ENCODE results near the gene PPIP5K1.
"Not testable (repeated sequence)": the region's sequence is repeated elsewhere in the genome, so short reads cannot be mapped to it uniquely, and the experiment has no call there.

The PPIP5K1 gene

DNA sequence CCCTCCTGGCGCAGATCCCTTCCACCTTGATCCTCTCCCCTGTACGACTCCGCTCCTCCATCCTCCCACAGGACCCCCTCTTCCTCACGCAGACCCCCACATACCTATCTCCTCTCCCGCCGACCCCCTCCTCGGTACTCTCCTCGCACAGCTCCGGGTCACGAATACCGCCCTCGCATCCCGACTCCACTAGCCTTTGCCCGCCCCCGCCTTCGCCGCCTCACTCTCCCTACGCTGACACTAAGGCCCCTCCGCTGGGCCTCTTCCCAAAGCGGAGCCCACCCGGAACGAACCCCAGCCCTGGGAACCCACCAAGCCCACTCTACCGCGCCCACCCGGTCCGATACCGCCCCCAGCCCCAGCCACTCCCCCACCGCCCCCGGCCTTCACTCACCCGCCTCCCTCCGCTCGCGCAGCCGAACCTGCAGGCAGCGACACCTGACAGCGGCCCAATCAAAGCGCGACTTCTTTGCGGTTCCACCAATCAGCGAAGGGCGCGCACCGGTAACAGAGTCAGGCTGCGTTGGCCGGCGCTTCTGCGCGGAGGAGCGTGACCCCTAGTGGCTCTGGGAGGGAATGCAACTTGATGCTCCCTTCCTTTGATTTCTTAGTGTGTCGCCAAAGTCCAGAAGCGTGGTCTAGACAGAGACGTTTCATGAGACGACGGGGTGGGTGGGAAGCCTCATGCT is at the start of gene PPIP5K1:
Gene PPIP5K1 (minus strand): TSS at position 431 of the 689 bp plus-strand sequence. CDS start 5,704 bp downstream, outside the sequence.
- DNase-seq (ENCODE audit: low read depth), result not testable (repeated sequence)

DNA sequence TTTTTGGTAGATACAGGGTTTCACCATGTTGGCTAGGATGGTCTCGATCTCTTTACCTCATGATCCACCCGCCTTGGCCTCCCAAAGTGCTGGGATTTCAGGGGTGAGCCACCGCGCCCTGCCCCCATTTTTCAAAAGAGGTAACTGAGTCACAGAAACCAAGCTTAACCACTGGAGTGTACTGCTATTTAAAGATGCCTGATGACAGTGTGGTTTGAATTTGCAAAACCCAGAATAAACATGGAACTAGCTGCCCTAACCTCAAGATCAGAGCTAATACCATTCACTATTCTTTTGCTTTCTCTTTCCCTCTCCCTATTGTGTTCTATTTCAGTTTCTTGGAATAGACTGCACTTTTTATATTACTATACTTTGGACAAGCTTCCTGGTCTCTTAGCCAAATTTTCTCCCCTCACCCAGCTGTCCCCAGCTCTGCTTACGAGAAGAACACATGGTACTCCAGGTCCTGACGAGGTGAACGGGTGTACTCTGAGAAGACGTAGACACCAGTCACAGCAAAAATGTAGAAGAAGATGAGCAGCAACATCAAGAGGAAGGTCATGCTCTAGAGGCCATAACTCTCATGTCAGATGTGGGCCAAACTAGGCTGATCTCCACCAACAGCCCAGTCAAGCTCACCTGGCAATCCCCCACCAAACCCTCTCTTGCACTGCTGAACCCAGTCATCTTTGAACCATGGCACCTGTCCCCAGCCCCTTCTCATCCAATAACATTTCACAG is 48.6 kb upstream of the PPIP5K1 start:
- DNase-seq (ENCODE audit: low read depth), result not testable (repeated sequence)

DNA sequence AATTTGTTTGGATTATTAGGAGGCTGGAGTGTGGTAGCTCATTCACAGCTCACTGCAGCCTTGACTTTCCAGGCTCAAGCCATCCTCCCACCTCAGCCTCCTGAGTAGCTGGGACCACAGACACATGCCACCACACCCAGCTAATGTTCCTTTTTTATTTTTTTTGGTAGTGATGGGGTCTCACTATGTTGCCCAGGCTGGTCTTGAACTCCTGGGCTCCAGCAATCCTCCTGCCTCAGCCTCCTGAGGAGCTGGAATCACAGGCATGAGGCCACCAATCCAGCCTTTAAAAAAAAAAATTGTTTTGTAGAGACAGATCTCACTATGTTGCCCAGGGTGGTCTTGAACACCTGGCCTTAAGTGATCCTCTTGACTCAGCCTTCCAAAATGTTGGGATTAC is 36.9 kb upstream of the PPIP5K1 start:
- DNase-seq (ENCODE audit: low read depth), result not testable (repeated sequence)

DNA sequence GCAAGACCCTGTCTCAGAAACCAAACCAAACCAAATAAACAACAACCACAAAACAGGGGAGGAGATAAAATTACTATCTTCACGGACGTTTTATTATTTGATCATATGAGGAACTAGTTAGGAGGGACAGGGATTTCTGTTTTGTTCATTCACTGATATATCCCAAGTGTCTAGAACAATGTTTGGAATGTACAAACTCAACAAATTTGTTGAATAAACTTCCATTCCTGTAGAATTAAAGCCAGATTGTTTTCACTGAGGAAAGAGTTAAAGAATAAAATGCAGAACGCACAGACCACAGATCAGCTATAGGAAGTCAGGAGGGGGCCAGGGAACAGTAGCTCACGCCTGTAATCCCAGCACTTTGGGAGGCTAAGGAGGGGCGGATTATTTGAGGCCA is 35.1 kb upstream of the PPIP5K1 start:
- DNase-seq (ENCODE audit: low read depth), result no peak

DNA sequence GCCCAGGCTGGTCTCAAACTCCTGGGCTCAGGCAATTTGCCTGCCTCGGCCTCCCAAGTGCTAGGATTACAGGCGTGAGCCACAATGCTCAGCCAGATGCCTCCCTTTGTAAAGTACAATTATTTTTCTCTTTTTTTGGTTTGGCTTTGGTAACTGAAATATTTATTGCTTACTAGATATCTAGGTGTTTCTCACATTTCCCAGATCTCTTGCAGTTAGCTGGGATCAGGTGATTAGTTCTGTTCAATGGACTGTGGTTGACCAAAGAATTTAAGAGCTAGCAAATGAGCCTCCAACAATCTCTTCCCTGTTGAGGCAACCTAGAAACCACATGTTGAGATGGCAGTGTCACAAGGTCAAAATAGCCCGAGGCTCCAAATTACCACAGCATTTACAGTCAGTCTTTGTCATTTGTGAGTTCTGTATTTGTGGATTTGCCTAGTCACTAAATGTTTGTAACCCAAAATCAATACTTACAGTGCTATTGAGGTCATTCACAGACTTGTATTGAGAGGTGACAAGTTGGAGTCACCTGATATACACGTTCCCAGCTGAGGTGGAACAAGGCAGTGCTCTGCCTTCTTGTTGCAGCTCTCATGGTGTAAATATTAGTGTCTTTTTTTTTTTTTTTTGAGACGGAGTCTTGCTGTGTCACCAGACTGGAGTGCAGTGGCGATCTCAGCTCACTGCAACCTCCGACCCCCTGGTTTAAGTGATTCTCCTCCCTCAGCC is 32.2 kb upstream of the PPIP5K1 start:
- DNase-seq (ENCODE audit: low read depth), result not testable (repeated sequence)

DNA sequence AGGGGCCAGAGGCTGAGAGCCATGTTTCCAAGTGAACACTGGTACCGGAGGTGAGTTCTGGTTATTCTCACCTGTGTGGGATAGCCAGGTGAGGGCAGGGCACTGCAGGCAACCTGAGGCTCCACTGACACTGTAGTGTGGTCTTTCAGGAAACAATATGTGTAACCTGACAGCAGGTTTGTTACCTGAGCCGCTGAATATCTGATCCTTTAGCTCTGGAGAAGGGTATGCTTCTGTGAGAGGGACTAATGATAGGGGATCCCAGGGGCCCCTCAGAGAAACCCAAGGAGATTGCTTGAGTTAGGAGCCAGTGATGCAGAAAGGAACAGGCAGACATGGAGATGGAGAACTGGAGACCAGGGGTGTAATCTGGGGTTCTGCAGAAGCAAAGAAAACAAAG is 28.7 kb upstream of the PPIP5K1 start, which contains the start of gene STRC:
Gene STRC (minus strand): TSS at position 101 of the 400 bp plus-strand sequence. CDS start 78 bp downstream, at position 23.
- DNase-seq (ENCODE audit: low read depth), result not testable (repeated sequence)

DNA sequence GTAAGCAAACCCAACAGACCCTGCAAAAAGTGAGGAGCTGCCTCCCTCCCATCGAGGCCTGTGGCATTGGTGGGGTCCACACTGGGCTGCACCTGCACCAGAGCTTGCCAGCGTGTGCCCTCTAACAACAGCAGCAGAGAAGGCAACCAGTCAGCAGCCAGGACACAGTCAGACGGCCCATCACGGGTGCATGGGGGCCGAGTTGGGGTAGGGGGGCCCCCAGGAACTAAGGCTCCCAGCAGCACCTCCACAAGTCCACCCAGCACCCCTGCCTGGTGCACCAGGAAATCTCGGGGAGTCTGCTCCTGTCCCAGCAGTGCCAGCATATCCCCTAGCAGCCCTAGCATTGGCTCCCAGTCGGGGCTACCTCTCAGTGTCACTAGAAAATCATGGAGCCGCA is 27.7 kb upstream of the PPIP5K1 start:
- not testable (repeated sequence) for DNase-seq (ENCODE audit: low read depth)

DNA sequence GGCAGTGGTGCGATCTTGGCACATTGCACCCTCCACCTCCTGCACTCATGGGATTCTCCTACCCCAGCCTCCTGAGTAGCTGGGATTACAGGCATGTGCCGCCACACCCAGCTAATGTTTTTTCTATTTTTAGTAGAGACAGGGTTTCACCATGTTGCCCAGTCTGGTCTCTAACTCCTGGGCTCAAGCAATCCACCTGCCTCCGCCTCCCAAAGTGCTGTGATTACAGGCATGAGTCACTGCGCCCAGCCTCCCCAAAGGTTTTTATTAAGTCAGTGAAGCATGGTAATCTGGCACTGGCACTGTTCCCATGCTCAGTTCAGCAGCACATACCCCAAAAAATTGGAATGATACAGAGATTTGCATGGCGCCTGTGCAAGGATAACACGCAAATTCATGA is 12.2 kb upstream of the PPIP5K1 start:
- not testable (repeated sequence) for DNase-seq (ENCODE audit: low read depth)

DNA sequence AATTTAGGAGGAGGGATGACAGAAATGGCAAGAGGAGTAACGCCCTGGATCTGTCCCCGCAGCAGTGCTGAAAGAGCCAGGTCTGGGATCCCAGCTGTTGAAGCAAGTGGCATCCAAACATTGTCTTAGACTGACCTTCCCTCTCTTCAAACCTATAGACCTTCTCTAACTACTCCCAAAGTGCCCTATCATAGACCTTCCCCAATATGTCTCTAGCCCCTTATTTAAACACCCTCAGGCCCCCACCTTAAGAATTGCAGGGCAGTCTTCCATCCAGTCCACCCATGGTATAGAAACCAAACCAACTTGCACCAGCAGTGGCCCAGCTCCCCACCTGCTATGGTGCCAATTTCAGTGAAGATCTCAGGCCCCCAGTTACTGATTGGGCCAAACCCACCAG is 10.2 kb upstream of the PPIP5K1 start:
- DNase-seq (ENCODE audit: low read depth), result not testable (repeated sequence)

DNA sequence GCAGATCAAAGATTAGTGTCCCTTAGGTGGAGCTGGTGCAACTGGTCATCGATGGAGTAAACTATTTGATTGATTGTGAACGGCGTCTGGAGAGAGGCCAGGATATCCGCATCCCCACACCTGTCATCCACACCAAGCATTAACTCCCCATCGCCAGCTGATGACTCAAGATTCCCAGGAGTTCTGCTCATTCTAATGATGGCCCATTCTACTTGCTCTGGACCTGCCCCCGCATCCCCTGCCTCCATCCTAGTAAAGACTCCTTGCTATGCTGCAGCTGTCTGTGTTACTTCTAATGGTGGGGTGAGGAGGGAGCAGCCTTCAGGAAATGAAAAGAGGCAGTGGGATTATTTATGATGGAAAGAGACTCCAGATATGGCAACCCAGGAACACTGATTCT is 9.1 kb upstream of the PPIP5K1 start:
- DNase-seq (ENCODE audit: low read depth), result not testable (repeated sequence)

DNA sequence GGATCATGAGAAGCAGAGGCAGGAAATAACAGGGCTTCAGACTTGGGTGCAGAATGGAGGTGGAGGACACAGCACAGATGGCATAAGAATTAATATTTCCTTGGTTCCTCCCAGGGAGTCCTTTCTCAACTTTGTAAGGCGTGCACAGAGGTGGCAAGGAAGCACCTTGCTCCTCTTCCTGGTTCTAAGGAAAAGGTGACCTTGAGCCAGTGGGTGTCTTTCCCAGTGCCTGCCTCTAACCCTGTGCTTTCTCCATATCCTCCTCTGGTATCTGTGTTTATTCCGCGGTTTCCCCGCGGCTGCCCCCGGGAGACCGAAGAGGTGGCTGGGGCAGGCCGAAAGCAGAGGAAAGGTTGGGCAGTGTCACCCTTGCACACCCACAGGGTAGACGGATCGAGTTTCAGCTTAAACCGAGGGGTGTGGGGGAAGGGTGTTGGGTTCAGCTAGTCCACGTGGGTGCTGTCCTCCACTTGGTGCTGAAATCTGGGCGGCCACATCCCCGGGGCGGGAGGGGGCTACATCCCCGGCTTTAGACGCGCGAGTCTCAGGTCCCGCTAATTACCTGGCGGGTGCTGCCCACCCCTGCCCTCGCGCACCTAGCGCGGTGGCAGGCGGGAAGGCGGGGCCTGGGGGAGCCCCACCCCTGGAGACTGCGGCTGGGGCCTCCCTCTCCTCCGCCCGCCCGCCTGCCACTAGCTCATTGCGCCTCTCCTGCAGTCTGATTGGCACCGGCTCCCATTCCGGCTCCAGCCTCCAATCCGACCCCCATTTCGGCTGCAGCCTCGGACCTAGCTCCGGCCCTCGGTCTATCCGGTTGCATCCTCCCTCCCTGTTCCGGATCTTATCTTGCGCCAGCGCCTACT is 3.6 kb upstream of the PPIP5K1 start, which contains the start of gene CKMT1B:
Gene CKMT1B (plus strand): TSS at position 700 of the 863 bp plus-strand sequence. CDS start 192 bp downstream, outside the sequence.
- DNase-seq (ENCODE audit: low read depth), result not testable (repeated sequence)

DNA sequence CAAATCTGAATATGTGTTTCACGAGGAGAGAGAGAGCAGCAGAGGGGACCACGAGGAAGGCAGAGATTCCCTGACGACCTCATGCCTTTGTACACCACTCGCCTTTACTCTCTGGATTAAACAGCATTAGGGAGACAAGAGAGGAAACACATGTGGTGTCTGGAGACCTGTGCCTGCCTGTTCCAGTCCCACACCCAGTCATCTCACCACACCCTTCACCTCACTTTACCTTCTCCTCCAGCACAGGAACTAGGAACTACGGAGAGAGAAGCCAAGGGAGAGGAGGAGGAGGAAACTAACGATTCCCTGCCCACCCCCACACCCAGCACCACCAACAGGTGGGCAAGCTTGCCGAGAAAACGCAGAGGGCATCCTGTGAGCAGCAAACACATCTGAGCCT is 2.8 kb upstream of the PPIP5K1 start:
- not testable (repeated sequence) for DNase-seq (ENCODE audit: low read depth)

DNA sequence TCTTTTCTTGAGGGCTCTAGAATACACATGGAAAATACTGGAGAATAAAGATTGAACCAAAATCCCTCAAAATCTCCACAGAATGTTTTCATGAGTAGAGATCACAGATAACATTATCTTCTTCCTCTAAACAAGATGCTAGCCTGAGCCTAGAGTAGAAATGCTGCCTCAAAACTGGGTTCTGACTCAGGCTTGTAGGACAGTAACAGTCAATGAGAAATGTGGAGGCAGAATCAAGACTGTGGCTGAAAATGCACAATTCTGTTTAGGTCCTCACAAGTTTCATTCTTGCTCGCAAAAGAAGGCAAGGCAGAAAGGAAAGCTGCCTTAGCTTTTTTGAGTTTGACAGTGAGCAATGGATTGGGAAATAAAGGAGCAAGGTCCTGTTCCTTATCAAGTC is 15.4 kb downstream of the PPIP5K1 start:
- DNase-seq (ENCODE audit: low read depth), result not testable (repeated sequence)

DNA sequence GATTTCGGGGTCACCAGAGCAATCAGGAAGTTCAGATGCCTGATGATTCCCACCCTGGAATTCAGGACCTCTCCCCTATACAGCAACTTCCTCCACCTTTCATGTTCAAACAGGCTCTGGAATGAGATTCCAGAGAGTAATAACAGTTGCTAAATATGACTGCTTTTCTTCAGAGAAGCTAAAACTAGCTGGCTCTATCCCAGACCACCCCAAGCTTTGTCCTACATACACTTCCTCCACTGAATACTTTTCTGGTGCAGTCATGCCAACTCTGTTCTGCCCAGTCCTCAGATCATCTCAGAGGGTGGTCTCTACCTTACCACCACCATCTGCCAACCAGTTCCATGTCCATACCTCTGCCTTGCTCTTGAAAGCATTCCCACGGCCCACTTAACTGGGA is 23.4 kb downstream of the PPIP5K1 start:
- not testable (repeated sequence) for DNase-seq (ENCODE audit: low read depth)

DNA sequence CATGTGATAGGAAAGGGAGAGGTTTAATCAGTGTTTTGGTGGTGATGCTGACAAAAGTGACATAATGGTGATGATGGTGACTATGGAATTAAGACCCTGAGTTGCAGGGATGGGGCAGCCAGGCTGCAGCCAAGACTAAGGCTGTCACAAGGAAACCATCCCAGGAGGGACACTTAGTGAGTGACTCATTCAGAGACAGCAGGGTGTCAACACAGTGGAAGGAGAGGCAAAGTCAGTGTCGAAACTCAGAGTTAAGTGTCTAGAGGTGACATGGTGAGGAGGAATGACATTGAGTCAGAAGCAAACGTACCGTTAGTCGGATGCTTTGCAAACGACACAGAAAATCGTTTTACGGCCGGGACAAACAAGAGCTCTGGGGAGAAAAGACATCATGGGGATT is 26.2 kb downstream of the PPIP5K1 start:
- not testable (repeated sequence) for DNase-seq (ENCODE audit: low read depth)

DNA sequence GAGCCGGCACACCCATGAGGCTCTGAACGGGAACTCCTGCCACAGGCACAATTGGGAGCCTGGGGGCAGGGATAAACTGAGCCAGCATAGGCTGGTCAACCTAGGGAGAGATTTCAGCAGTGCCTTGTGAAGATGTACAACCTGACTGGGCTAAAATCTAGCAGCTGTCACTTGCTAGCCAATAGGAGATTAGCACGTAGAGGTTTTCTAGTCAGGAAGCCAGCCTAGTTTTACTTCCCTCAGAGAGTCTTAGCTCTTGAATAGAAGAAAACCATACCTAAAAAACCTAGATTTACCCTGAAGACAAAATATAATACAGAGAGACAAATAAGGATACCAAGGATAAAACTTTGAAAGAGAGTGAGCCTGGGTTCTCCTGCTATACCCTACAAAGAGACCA is 27.3 kb downstream of the PPIP5K1 start:
- not testable (repeated sequence) for DNase-seq (ENCODE audit: low read depth)

DNA sequence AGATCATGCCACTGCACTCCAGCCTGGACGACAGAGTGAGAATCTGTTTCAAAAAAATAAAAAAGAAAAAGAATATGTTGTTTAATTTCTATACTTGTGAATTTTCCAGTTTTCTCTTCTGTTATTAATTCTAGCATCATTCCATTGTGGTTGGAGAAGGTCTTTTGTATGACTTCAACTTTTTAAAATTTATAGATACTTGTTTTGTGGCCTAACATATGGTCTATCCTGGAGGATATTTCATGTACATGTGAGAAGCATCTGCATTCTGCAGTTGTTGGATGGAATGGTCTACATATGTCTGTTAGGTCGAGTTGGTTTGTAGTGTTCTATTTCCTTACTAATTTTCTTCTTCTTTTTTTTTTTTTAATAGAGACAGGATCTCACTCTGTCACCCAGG is 37.0 kb downstream of the PPIP5K1 start:
- DNase-seq (ENCODE audit: low read depth), result no peak

DNA sequence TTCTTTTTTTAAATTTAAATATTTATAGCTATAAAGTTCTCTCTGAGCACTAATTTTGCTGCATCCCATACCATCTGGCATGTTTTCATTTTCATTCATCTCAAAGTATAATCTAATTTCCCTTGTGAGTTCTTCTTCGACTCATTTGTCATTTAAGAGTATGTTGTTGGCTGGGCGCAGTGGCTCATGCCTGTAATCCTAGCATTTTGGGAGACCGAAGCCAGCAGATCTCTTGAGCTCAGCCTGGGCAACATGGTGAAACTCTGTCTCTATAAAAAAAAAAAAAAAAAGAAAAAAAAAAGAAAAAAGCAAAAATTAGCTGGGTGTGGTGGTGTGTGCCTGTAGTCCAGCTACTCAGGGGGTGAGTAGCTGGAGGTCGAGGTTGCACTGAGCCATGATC is 37.8 kb downstream of the PPIP5K1 start:
- no peak for DNase-seq (ENCODE audit: low read depth)

DNA sequence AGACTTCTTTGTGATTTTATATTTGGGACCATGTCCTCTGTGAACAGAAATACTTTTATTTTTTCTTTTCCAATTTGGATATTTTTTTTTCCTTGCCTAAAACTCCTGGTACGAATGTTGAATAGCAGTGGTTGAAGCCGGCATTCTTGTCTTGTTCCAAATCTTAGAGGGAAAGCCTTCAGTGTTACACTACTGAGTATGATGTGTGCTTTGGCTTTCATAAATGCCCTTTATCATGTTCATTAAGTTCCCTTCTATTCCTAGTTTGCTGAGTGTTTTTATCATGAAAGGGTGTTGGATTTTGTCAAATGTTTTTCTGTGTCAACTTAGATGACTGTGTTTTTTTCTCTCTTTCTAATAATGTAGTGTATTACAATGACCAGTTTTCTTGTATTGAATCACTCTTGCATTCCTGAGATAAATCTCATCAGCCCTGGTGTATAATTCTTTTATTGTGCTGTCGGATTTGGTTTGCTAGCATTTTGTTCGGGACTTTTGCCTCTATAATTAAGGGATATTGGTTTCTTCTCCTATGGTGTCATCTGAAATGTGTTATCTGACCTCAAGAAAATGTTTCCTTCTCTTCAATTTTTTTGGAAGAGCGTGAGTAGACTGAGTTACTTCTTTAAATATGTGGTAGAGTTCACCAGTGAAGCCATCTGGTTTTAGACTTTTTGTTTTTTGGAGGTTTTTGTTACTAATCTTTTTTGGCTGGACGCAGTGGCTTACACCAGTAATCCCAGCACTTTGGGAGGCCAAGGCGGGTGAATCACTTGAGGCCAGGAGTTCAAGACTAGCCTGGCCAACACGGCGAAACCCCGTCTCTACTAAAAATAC is 39.3 kb downstream of the PPIP5K1 start:
- DNase-seq (ENCODE audit: low read depth), result no peak

DNA sequence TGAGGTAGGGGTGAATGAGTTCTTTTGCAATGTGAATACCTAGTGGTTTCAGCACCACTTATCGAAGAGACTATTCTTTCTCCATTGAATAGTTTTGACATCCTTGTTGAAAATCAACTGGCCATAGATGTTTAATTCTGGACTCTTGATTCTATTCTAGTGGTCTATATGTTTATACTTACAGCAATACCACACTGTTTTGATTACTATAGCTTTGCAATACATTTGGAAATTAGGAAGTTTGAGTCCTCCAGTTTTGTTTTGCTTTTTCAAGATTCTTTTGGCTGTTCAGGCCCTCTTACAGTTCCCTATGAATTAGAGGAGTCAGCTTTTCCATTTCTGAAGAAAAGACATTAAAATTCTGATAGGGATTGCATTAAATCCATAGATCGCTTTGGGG is 42.5 kb downstream of the PPIP5K1 start:
- DNase-seq (ENCODE audit: low read depth), result no peak

DNA sequence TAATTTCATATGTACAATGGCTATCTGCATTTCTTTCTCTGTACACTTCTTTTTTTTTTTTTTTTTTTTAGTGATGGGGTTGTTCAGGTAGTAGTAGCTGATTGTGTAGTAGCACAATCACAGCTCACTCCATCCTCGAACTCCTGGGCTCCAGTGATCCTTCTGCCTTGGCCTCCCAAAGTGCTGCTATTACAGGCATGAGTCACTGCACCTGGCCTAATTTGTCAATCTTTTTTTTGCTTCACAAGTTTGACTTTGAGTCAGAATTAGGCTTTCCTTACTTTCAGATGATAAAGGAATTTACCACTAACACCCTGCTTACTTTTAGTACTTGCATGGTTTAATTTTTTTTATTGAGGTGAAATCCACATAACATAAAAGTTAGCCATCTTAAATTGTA is 44.6 kb downstream of the PPIP5K1 start:
- DNase-seq (ENCODE audit: low read depth), result no peak

All from activated T-cell treated with anti-CD3 and anti-CD28 coated beads for 1 hour (primary cell).